ENCODE data around the gene PDPN. TPM values are rescaled to one million over a fixed set of nuclear protein-coding genes. Genes with fewer than 3 reads are reported as not detected.

Gene PDPN
- total and polyA plus RNA-seq, 2 donors (not counting 1 experiment from before 2014, with no cell fraction given), result 1.5 to 3.1 TPM

DNA sequence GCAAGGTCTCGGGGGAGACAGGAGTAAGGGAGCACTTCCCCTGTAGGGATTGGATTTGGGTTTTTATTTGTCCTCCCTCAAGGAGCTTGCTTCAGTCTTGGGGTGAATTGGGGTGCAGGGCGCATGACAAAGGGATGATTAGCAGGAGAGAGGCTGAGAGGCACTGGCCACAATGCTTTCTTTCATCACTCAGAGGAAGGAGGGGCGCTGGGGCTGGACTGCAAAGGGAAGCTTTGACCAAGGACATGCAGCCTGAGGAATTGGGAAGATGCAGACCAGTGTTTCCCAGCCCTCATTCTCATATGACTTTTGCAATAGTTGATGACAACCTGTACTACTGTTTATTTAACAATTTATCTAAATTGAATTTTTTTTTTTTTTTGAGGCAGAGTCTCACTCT is 34.1 kb upstream of the PDPN start:
- H3K4me3 ChIP-seq (replicated peaks in 1 of 4; ENCODE audit: control extremely low read depth in 1 of 4, insufficient read depth in 1 of 4, low read depth in 3 of 4, low read length in 4 of 4), result no peak overlapping the region
- no peak for DNase-seq (ENCODE audit: low read depth in 2 of 2)
- no peak overlapping the region for H3K4me2 ChIP-seq (ENCODE audit: extremely low read depth, insufficient read depth, low read length)
- no peaks in the 10 kb centered on the region for H3K79me2 ChIP-seq (ENCODE audit: control insufficient read depth, insufficient read depth, low read length)
- no peaks in the 10 kb centered on the region for H3K36me3 ChIP-seq (ENCODE audit: control insufficient read depth, insufficient read depth, low read length)
- no peak overlapping the region for H3K27ac ChIP-seq (ENCODE audit: insufficient read depth, low read length)
- H3K27me3 ChIP-seq (ENCODE audit: control insufficient read depth, insufficient read depth, low read length), result no peaks in the 10 kb centered on the region
- H3K4me1 ChIP-seq (ENCODE audit: control insufficient read depth, extremely low read depth, insufficient read depth, low read length), result no peaks in the 10 kb centered on the region
- TF ChIP-seq, protein P1, sequence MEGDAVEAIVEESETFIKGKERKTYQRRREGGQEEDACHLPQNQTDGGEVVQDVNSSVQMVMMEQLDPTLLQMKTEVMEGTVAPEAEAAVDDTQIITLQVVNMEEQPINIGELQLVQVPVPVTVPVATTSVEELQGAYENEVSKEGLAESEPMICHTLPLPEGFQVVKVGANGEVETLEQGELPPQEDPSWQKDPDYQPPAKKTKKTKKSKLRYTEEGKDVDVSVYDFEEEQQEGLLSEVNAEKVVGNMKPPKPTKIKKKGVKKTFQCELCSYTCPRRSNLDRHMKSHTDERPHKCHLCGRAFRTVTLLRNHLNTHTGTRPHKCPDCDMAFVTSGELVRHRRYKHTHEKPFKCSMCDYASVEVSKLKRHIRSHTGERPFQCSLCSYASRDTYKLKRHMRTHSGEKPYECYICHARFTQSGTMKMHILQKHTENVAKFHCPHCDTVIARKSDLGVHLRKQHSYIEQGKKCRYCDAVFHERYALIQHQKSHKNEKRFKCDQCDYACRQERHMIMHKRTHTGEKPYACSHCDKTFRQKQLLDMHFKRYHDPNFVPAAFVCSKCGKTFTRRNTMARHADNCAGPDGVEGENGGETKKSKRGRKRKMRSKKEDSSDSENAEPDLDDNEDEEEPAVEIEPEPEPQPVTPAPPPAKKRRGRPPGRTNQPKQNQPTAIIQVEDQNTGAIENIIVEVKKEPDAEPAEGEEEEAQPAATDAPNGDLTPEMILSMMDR (conservative IDR thresholded peaks at IDR 0.05 in 1 of 2, IDR thresholded peaks at IDR 0.05 in 1 of 2; ENCODE audit: low read depth in 1 of 2, low read length in 2 of 2), result no peak
- TF ChIP-seq EZH2 (IDR thresholded peaks at IDR 0.05; ENCODE audit: low read length, missing control alignments), result no peak
- no peak overlapping the region for H3K9ac ChIP-seq (ENCODE audit: insufficient read depth, low read length)
- no peaks in the 10 kb centered on the region for H3K9me3 ChIP-seq (ENCODE audit: control insufficient read depth, insufficient read depth, low read depth, low read length)
- H2AFZ ChIP-seq (ENCODE audit: low read length), result no peak overlapping the region
- H4K20me1 ChIP-seq (ENCODE audit: control insufficient read depth, extremely low read depth, insufficient read depth, low read length), result no peaks in the 10 kb centered on the region

DNA sequence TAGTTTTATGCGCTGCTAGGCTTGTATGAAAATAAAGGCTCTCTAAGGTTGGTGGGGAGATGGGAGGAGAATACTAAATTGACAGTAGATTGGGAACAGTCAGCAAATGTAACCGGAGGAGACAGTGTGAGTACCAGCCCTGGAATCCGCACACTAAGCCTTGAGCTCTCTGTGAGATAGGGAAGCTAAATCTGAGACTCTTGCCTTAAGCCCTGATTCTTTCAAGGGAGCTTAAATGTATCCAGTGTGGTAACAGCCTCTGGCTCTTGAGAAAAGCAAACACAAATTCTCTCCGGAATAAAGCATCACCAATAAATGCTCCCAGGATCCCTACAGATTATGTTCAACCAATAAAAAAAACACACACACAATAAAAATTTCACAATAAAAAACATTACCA is 33.0 kb upstream of the PDPN start:
- Histone ChIP-seq H3K27ac (ENCODE audit: insufficient read depth, low read length) (no peak overlapping the region), H2AFZ (ENCODE audit: low read length) (no peak overlapping the region), H3K4me1 (ENCODE audit: control insufficient read depth, extremely low read depth, insufficient read depth, low read length) (no peaks in the 10 kb centered on the region), H3K36me3 (ENCODE audit: control insufficient read depth, insufficient read depth, low read length) (no peaks in the 10 kb centered on the region), H4K20me1 (ENCODE audit: control insufficient read depth, extremely low read depth, insufficient read depth, low read length) (no peaks in the 10 kb centered on the region), H3K79me2 (ENCODE audit: control insufficient read depth, insufficient read depth, low read length) (no peaks in the 10 kb centered on the region), H3K4me3 (replicated peaks in 1 of 4; ENCODE audit: control extremely low read depth in 1 of 4, insufficient read depth in 1 of 4, low read depth in 3 of 4, low read length in 4 of 4) (no peak overlapping the region), H3K27me3 (ENCODE audit: control insufficient read depth, insufficient read depth, low read length) (no peaks in the 10 kb centered on the region), H3K9ac (ENCODE audit: insufficient read depth, low read length) (no peak overlapping the region), H3K4me2 (ENCODE audit: extremely low read depth, insufficient read depth, low read length) (no peak overlapping the region), H3K9me3 (ENCODE audit: control insufficient read depth, insufficient read depth, low read depth, low read length) (no peaks in the 10 kb centered on the region)
- TF ChIP-seq, protein P1 (conservative IDR thresholded peaks at IDR 0.05 in 1 of 2, IDR thresholded peaks at IDR 0.05 in 1 of 2; ENCODE audit: low read depth in 1 of 2, low read length in 2 of 2), result no peak
- TF ChIP-seq EZH2 (IDR thresholded peaks at IDR 0.05; ENCODE audit: low read length, missing control alignments), result no peak
- no peak for DNase-seq (ENCODE audit: low read depth in 2 of 2)

DNA sequence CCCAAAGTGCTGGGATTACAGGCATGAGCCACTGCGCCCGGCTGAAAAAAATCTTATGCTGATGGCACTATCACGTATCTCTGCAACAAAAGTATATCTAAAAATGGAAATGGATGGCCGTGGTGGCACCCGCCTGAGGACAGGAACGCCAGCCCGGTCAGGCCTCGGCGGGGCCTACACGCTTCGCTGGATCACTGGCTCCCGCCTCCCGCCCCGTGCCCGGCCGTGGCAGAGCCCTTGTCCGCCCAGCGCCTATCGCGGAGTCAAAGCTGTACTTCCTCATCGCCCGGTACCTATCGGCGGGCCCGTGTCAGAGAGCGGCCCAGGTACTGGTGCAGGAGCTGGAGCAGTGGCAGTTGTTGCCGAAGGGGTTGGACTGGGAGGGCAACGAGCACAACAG is 28.8 kb upstream of the PDPN start:
- H2AFZ ChIP-seq (ENCODE audit: low read length), result no peak overlapping the region
- no peak for TF ChIP-seq EZH2 (IDR thresholded peaks at IDR 0.05; ENCODE audit: low read length, missing control alignments)
- TF ChIP-seq, protein P1 (conservative IDR thresholded peaks at IDR 0.05 in 1 of 2, IDR thresholded peaks at IDR 0.05 in 1 of 2; ENCODE audit: low read depth in 1 of 2, low read length in 2 of 2), result no peak
- no peaks in the 10 kb centered on the region for H3K4me1 ChIP-seq (ENCODE audit: control insufficient read depth, extremely low read depth, insufficient read depth, low read length)
- H3K27me3 ChIP-seq (ENCODE audit: control insufficient read depth, insufficient read depth, low read length), result no peaks in the 10 kb centered on the region
- DNase-seq (ENCODE audit: low read depth in 2 of 2), result no peak
- no peaks in the 10 kb centered on the region for H3K36me3 ChIP-seq (ENCODE audit: control insufficient read depth, insufficient read depth, low read length)
- H3K27ac ChIP-seq (ENCODE audit: insufficient read depth, low read length), result no peak overlapping the region
- no peaks in the 10 kb centered on the region for H3K9me3 ChIP-seq (ENCODE audit: control insufficient read depth, insufficient read depth, low read depth, low read length)
- H3K9ac ChIP-seq (ENCODE audit: insufficient read depth, low read length), result no peak overlapping the region
- no peak overlapping the region for H3K4me2 ChIP-seq (ENCODE audit: extremely low read depth, insufficient read depth, low read length)
- H3K79me2 ChIP-seq (ENCODE audit: control insufficient read depth, insufficient read depth, low read length), result no peaks in the 10 kb centered on the region
- no peaks in the 10 kb centered on the region for H4K20me1 ChIP-seq (ENCODE audit: control insufficient read depth, extremely low read depth, insufficient read depth, low read length)
- H3K4me3 ChIP-seq (replicated peaks in 1 of 4; ENCODE audit: control extremely low read depth in 1 of 4, insufficient read depth in 1 of 4, low read depth in 3 of 4, low read length in 4 of 4), result no peak overlapping the region

Measured in fibroblast of lung (primary cell).